ENCODE data around the gene RNASE4.
"Not testable (repeated sequence)": the region's sequence is repeated elsewhere in the genome, so short reads cannot be mapped to it uniquely, and the experiment has no call there.

Gene RNASE4

GRCh38 chr14:20683891-20684661, at the start of gene RNASE4:
RNASE4 (plus strand) TSS chr14:20684560; CDS start chr14:20699372, 14,812 bp downstream.
- DNase-seq (ENCODE audit: low read depth in 2 of 2), result peak; percentile 63 to 71

GRCh38 chr14:20641591-20641990, 42.8 kb upstream of the RNASE4 start, which contains the start of gene OR6S1:
OR6S1 (minus strand) TSS chr14:20641691; CDS start chr14:20641691, 0 bp downstream.
- DNase-seq (ENCODE audit: low read depth in 2 of 2), result no peak

GRCh38 chr14:20642182-20642581, 42.2 kb upstream of the RNASE4 start:
- DNase-seq (ENCODE audit: low read depth in 2 of 2), result no peak

GRCh38 chr14:20642755-20643154, 41.6 kb upstream of the RNASE4 start:
- not testable (repeated sequence) for DNase-seq (ENCODE audit: low read depth in 2 of 2)

GRCh38 chr14:20644520-20644919, 39.8 kb upstream of the RNASE4 start:
- no peak for DNase-seq (ENCODE audit: low read depth in 2 of 2)

DNA sequence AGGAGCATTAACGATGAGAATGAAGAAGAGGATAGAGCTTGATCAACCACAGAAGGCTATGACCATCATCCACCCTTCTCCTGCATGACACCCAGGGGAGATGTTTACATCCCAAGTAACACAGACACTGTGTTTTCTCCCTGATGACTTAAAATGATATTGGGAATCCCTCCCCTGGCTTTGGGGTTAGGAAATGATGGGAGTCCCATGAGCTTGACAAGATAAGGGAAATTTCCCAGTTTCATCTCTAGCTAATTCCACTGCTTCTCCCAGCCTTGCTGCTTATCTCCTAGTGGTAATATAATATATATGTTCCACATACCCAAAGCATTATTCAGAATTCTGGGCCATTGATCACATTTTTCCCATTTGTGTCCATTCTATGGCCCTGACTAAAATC, 38.9 kb upstream of the RNASE4 start:
- DNase-seq (ENCODE audit: low read depth in 2 of 2), result no peak

DNA sequence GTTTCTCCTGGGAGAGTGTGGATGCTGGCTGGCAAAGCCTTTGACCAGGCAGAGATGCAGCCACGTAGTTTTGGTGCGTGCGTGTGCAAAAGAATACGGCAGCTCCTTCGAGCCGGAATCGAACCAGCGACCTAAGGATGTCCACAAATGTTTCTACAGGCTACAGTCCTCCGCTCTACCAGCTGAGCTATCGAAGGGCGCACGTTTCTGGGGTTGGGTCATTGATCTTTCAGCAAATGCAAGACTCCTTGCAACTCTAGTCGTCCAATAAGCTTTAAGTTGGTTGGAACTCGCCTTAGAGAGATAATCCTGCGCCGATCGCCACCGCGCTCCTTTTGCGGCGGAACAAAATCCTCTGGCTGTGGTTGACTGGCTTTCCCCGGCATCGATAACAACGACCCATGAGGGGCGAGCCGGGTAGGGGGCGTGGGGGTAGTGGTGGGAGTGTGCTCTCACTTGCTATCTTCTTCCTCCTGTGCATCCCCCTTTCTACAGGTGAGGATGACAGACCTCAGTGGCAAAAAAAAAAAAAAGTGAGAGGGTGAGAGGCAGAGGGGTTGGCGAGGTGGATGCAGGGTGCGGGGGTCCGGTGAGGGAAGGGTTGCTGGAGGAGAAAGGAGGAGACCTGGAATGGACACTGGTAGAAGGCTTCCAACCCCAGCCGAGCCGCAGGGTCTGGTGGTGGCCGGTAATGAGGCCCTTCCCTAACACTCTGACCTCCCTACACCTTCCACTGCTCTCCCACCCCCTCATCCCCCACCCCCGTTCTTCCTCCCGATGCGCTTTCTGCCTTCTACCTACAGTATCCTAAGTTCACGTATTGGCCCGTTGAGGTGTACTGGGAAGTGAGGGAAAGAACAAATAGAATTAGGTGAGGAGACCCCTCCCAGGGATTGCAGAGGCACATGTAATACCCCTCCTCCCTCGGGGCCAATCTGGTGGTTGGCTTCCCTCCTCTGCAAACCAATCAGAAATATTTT, 31.1 kb upstream of the RNASE4 start:
- no peak for DNase-seq (ENCODE audit: low read depth in 2 of 2)

DNA sequence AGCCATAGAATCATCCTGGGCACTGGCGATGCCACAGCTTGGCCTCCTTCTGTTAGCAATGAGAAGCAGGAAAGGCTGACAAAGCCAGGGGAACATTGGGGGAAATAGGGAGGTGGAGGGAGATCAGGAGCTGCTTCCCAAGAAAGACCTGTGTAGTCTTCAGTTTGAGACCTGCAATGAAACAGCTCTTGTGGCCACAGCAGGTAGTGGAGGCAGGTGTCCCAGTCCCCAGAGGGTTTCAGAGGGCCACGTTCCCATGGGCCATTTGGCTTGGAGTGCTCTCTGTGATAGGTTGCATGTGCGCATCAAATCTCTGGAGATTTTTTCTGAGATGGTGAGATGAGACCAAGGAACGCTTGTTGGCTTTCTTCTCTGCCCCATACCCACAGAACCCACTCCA, 28.5 kb upstream of the RNASE4 start:
- DNase-seq (ENCODE audit: low read depth in 2 of 2), result no peak

DNA sequence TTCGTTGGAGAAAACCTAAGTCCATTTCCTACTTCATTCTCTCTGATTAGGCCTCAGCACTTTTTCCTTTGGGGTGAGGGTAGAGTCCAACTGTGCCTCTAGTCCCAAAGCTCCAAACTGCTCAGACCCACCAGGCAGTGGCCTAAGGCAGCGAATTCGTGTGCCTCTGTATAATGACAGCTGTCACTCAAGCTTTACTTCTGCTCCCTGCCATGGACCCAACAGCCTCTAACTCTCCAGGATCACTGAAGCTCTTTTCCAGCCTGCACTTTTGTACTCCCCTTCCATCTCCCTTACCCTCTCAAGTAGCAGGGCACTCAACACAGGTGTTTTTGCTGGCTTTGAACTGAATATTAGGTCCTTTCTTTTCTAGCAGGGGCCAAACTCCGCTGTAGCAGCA, 28.1 kb upstream of the RNASE4 start:
- no peak for DNase-seq (ENCODE audit: low read depth in 2 of 2)

DNA sequence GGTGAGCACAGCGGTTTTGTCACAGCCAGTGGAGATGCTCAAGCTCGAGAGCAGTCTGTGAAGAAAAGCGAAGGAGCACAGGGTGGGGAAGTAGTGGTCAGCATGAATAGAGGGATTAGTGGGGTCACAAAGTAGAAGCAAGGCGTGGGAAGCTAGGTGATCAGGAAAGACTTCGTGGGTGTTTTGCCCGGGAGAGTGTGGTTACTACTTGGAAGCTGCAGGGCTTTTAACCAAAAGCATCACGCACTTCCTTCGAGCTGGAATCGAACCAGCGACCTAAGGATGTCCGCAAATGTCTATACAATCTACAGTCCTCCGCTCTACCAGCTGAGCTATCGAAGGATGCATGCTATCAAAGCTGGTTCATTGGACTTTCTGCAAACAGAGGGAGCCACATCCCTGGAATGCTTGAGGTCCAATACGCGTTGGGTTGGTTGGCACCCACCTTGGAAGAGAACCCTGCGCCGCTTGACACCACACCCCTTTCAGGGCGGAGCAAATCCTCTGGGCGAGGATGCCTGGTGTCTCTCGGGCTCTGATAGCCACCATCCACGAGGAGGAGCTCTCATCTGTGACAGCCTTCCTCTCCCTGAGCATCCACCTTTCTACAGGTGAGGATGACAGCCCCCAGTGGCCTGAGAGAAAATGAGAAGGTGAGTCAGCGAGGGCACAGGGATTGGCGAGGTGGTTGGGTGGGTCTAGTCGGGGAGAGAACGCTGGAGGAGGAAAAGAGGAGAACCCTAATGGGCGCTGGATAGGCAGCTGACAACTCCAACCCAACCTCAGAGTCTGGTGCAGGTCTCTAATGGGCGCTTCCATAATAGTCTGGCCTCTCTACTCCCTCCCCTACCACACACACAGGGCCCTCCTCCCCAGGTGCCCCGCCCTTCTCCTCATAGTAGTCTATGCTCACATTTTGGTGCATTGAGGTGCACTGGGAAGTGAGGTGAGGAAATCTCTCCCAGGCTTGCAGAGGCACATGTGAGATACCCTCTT, 26.8 kb upstream of the RNASE4 start:
- no peak for DNase-seq (ENCODE audit: low read depth in 2 of 2)

- no peak for DNase-seq (ENCODE audit: low read depth in 2 of 2)
These were observed 26.1 kb upstream of the RNASE4 start for GRCh38 chr14:20658246-20658645.

GRCh38 chr14:20659336-20659735, 25.0 kb upstream of the RNASE4 start:
- no peak for DNase-seq (ENCODE audit: low read depth in 2 of 2)

- DNase-seq (ENCODE audit: low read depth in 2 of 2), result no peak
These were observed 24.5 kb upstream of the RNASE4 start for GRCh38 chr14:20659813-20660395.

DNA sequence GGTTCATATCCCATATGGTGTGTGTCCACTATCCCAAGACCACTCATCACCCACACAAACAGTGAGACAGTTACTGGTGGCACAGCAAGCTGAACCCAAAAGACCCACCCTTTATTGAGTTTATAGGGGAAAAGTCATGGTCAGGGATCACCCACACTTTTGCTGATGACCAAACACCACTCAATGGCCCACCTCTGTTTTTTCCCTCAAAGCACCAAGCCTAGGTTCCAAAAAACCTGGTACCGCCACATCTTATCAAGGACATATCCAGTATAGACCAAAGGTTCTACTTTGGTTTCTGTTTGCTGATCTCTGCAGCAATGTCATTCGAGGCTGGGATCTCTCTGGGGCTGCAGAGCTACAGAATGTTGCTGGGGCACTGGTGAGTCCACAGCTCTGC, 23.2 kb upstream of the RNASE4 start:
- no peak for DNase-seq (ENCODE audit: low read depth in 2 of 2)

DNA sequence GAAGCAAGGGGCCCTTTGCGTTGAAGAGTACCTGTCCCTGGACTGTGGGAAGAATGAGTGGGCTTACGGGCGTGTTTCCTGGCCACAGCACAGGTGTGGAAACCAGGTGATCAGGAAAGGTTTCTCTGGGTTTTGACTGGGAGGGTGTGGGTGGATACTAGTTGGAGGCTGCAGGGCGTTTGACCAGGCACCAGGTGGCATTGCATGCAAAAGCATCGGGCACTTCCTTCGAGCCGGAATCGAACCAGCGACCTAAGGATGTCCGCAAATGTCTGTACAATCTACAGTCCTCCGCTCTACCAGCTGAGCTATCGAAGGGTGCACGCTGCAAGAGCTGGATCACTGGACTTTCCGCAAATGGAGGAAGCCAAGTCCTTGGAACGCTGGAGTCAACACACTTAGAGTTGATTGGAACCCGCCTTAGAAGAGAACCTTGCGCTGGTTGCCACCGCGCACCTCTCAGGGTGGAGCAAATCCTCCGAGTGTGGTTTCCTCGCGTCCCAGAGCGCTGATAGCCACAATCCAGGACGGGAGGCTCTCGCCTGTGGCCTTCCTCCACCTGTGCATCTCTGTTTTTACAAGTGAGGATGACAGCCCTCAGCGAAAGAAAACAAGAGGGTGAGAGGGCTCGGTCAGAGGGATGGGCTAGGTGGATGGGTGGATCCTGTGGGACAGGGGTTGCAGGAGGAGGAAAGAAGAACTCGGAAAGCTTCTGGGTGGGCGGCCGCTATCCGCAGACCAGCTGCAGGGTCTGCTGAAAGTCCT, 21.2 kb upstream of the RNASE4 start:
- DNase-seq (ENCODE audit: low read depth in 2 of 2), result peak; percentile 42 to 45

DNA sequence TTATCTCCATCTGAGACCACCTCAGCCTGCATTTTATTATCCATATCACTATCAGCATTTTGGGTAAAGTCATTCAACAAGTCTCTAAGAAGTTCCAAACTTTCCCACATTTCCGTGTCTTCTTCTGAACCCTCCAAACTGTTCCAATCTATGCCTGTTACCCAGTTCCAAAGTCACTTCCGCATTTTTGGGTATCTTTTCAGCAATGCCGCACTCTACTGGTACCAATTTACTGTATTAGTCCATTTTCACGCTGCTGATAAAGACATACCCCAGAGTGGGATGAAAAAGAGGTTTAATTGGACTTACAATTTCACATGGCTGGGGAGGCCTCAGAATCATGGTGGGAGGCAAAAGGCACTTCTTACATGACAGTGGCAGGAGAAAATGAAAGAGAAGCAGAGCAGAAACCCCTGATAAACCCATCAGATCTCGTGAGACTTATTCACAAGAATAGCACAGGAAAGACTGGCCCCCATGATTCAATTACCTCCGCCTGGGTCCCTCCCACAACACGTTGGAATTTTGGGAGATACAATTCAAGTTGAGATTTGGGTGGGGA, 17.9 kb upstream of the RNASE4 start:
- DNase-seq (ENCODE audit: low read depth in 2 of 2), result not testable (repeated sequence)

GRCh38 chr14:20667957-20668356, 16.4 kb upstream of the RNASE4 start:
- DNase-seq (ENCODE audit: low read depth in 2 of 2), result no peak

DNA sequence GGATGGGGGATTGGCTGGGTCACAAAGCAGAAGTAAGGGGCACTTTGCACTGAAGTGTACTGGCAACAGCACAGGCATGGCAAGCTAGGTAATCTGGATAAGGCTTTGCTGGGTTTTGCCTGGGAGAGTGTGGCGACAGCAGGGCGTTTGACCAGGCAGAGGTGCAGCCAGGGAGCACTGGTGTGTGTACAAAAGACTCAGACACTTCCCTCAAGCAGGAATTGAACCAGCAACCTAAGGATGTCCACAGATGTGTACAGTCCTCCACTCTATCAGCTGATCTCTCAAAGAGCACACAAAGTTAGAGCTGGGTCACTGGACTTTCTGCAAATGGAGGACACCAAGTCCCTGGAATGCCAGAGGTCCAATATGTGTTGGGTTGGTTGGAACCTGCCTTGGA, 15.4 kb upstream of the RNASE4 start:
- DNase-seq (ENCODE audit: low read depth in 2 of 2), result no peak

DNA sequence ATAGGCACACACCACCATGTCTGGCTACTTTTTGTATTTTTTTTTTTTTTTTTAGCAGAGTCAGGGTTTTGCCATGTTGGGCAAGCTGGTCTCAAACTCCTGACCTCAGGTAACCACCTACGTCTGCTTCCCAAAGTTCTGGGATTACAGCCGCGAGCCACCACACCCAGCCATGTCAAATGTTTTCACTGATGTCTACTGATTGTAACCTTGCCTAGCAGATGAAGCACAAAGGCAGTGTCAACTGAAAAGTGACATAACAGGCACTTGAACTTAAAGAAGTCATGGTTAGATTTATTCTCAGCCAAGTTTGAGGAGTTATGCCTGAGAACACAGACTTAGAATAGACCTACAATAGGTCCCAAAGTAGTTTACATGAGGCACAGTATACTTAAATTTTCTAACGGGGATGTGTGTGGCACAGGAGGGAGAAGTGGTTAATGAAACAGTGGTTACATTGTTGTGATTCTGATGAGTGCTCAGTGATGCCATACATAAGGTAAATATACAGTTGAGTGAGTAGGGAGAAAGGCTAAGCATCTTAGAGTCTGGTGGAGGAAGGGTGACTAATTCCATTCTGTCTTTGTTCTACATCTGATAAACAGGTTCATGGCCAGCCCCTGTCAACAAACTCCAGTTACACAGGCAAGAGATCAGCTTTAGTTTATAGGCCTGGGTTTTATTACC, 12.6 kb upstream of the RNASE4 start:
- DNase-seq (ENCODE audit: low read depth in 2 of 2), result no peak

Data from activated CD8-positive, alpha-beta memory T cell treated with anti-CD3 and anti-CD28 coated beads for 4 hours (primary cell).